Activated CD4-positive, alpha-beta T cell treated with anti-CD3 and anti-CD28 coated beads, Interleukin-2, amount 50 U/mL, for 16 hours (primary cell): ENCODE results near the gene SFSWAP.
A peak's percentile ranks its signal among the peaks of the same experiment; 100 is the strongest.
"Not testable (repeated sequence)": the region's sequence is repeated elsewhere in the genome, so short reads cannot be mapped to it uniquely, and the experiment has no call there.

Source experiments
- DNase-seq: peaks from one replicate; pipeline ENCODE4 v3.0.0-alpha.2; 2020

The SFSWAP gene

GRCh38 chr12:131704509-131704908 lies 6.4 kb upstream of the SFSWAP start:
- no peak for DNase-seq

DNA sequence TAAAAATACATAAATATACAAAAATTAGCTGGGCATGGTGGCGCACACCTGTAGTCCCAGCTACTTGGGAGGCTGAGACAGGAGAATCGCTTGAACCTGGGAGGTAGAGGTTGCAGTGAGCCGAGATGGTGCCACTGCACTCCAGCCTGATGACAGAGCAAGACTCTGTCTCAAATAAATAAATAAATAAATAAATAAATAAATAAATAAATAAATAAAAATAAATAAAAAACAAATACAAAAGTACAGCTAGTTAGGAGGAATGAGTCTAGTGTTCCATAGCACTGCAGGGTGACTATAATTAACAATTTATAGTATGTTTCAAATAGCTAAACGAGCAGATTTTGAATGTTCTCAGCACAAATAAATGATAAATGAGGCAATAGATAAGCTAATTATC lies 4.2 kb upstream of the SFSWAP start:
- not testable (repeated sequence) for DNase-seq

GRCh38 chr12:131709226-131709625 lies 1.7 kb upstream of the SFSWAP start:
- no peak for DNase-seq

DNA sequence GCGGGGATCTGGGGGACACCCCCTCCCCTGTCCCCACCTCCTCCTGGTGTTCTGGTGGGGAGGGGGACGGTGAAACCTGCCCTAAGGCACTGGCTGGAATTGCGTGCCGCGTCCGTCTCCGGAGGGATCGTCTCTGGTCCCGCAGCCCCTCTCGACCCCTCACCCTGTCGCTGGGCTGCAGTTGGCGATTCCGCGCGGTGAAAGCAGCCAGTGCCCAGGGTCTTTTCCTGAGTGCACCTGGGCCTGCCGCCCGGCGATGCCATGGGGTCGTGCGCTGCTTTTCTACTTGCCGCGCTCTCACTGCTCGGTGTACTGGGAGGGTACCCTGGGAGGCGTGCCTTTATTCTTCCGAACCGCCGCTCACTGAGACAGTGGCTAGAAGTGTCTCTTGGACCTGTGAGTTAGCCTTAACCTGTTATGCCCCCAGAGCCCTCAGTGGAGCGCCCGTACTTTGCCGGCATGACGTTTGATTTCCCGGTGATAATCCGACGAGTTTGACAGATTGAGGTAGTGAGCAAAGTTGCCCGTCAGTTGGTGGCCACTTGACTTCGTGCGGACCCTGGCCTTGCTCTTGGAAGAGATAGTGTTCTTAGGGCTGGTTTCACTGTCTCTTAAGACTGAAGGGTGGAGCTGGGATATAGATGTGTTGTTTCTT lies 788 bp downstream of the SFSWAP start:
- peak; percentile 12 for DNase-seq

DNA sequence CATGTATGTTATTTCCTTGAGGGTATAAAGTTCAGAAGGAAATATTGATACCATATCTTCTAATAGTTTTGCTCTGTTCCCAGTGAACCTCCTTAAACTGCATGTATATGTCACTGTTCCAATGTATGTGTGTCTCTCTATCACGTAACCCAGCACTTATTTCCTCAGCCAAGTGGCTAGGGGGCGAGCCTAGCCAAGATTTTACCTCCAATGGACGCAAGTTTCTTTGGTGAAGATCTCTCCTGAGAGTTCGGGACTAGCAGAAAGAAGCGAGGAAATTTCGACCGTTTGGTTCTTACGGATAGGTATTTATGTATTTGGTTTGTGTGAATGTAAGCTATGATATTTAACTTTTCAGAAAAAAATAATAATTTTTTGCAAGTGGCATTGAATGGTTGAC lies 2.5 kb downstream of the SFSWAP start:
- DNase-seq, result no peak

DNA sequence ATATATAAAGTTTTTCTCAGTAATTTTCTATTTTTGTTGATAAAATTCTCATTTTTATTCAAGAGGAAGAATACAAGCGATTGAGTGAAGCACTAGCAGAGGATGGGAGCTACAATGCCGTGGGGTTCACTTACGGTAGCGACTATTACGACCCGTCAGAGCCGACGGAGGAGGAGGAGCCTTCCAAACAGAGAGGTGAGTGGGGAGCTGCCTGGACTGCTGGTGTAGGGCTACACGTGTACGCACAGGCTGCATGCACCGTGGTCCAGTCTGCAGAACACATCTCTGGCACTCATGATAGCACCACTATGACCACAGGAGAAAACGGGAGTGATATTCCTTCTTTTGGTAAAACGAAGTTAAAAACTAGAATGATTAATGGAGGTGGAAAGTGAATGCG lies 3.9 kb downstream of the SFSWAP start:
- no peak for DNase-seq

DNA sequence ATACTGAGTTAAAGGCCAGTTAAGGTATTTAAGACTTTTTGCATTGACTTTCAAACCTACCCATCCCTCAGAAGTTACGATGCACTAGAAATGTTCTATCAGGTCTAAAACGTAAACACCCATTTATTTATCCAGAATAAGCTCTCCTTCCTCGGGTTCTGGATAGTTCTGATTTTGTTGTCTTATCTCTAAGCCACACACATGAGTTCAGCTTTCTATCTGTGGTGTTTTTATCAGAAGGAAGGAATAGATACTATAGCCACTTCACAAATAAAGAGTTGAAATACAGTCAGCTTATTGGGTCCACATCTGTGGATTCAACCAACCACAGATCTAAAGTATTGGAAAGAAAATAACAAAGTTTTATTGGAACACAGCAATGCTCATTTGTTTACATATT lies 5.4 kb downstream of the SFSWAP start:
- DNase-seq, result no peak

DNA sequence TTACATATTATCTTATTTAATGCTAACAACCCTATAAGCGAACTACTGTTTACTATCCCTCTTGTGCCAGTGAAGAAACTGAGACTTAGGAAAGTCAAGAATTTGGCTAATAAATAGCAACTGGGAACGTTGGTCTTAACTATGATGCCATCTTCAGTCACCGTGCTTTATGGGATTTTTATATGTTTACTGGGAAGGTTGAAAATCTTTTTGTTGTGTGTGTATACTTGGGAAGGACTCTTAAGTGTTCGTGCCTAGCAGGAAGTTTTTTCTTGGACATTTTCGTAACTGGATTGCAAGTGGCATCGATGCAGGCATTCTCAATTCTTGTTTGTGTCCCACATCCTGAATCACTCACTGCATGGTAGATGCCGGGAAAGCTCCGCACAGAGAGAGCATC lies 9.4 kb downstream of the SFSWAP start:
- DNase-seq, result no peak

- DNase-seq, result no peak
These were observed 10.0 kb downstream of the SFSWAP start for GRCh38 chr12:131720921-131721320.

GRCh38 chr12:131721548-131721947 lies 10.7 kb downstream of the SFSWAP start:
- DNase-seq, result no peak

DNA sequence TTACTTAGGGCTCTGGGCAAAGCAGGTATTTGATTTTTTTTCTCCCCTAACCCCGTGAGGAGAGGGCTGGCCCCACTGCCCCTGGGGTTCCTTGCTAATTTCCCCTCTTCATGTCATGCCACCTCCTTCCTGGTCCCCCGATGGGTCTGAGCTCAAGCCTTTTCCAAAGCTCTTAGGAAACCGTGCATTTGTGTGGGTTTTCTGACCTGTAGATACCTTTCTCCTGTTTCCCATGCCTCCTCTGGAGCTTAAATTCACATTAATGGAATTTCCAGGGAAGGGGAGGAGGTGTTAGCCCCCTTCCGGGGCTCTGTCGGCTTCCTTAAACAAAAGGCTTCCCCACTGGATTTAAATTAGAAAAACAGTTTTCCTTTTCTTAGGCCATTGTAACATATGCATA lies 12.6 kb downstream of the SFSWAP start:
- no peak for DNase-seq

- no peak for DNase-seq
These were observed 13.6 kb downstream of the SFSWAP start for GRCh38 chr12:131724534-131724933.

- no peak for DNase-seq
These were observed 14.6 kb downstream of the SFSWAP start for GRCh38 chr12:131725503-131725902.

- DNase-seq, result no peak
These were observed 17.8 kb downstream of the SFSWAP start for GRCh38 chr12:131728720-131729119.

GRCh38 chr12:131729254-131729955 lies 18.5 kb downstream of the SFSWAP start:
- no peak for DNase-seq

- no peak for DNase-seq
These were observed 22.2 kb downstream of the SFSWAP start for GRCh38 chr12:131732996-131733615.

GRCh38 chr12:131733874-131734273 lies 23.0 kb downstream of the SFSWAP start:
- DNase-seq, result no peak

DNA sequence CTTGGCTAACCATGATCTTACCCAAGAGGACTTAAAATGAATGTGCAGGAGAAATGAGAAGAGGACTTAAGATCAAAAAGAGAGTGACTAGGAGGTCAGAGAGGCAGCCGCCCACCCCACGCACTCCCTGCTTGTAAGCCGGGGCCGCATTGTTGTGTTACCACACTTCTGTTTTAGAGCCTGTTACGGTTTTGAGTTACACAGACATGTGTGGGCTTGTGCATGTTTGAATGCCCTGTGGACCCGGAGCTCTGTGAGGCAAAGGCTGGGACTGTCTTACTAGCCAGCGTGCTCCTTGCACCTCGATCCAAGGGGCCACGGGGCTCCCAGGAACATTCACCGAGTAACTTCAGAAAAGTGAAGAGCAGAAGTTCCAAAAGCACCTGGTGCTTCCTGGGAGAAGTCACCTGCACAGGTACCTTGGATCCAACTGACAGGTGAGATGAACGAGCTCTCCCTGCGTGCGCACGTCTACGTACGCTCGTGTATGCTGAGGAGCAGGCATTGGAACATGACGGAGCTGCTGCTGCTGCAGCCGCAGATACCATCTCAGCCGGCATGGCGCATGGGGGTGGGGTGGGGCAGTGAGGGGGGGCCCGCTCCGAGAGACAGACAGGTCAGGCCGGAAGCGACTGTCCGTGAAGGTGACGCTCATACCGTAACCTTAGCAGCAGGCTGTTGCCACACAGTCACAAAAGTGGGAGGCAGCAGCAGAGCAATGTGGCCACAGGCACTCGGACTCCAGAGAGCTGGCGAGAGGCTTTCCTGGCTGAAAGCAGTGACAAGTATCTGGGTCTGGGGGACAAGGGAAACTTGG lies 23.7 kb downstream of the SFSWAP start:
- no peak for DNase-seq

GRCh38 chr12:131735153-131735456 lies 24.2 kb downstream of the SFSWAP start:
- no peak for DNase-seq

GRCh38 chr12:131735476-131736445 lies 24.9 kb downstream of the SFSWAP start:
- no peak for DNase-seq

DNA sequence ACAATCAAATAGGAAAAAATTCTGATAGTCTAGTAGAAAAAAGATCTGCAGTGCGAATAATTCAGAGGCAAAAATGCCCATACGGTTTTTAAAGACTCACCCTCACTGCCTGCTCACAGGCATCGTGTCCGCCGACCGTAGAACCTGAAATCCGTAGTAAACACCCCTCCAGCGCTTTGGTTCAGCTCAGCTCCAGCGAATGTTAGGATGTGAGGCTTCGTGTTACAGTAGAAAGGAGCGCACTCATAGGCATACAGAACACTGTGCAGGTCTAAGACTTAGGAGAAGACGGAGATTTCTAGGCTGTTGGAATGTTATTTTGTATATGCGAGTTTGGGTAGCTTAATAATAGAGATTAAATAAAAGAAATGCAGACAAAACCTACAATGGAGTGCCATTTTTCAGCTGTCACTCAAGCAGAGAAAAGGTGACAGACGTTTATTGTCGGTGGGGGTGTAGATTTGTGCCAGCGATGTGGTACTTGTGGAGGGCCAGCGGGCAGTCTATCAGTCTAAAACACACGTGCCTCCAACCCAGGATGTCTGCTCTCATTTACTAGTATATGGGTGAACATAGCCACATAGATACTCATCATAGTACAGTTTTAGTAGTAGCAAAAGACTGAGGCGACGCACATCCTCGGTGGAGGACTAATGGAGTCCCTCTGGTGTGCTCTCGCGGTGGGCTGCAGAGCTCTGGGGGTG lies 25.7 kb downstream of the SFSWAP start:
- DNase-seq, result no peak
